Hepatic stellate cell (primary cell): Measurements from ENCODE around the gene MRPL54.

Experiments
- DNase-seq: peaks from one replicate; pipeline ENCODE4 v3.0.0; 2011; ENCODE audit warnings: low spot score

Gene MRPL54

DNA sequence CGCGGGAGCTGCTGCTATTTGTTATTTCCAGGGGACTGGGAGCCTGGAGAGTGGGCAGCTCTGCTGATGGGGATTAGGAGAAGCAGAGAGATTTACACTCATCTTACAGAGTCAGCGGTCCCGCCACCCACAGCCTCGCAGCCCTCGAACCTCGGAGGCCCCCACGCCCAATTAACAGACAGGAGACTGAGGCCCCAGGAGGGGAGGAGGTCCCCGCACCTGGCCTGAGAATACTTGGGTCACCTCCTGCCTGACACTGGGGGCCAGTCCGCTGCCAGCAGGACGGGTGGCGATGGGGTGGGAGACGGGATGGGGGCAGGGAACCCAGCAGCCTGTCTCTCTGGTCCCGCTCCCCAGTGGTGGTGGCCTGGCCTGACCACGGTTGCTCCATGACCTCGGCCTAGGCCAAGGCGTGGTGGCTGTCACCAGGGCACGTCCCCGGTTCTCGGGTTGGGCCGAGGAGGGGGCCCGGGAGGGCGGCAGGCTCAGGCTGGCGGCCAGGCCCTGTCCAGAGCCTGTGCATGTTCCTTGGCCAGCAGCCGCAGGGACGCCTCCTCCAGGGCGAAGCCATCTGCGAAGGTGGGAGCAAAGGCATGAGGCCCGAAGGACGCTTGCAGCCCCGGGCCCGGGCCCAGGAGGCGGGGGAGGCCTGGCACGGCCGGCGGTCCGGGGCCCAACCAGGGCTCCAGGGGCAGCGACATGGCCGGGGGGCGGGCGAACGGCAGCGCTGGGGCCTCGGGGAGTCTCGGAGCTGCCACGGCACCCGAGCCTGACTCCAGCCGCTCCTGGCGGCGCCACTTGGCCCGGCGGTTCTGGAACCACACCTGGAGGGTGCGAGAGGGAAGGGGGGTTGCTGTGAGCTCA lies 7.9 kb downstream of the MRPL54 start:
- no peak for DNase-seq

DNA sequence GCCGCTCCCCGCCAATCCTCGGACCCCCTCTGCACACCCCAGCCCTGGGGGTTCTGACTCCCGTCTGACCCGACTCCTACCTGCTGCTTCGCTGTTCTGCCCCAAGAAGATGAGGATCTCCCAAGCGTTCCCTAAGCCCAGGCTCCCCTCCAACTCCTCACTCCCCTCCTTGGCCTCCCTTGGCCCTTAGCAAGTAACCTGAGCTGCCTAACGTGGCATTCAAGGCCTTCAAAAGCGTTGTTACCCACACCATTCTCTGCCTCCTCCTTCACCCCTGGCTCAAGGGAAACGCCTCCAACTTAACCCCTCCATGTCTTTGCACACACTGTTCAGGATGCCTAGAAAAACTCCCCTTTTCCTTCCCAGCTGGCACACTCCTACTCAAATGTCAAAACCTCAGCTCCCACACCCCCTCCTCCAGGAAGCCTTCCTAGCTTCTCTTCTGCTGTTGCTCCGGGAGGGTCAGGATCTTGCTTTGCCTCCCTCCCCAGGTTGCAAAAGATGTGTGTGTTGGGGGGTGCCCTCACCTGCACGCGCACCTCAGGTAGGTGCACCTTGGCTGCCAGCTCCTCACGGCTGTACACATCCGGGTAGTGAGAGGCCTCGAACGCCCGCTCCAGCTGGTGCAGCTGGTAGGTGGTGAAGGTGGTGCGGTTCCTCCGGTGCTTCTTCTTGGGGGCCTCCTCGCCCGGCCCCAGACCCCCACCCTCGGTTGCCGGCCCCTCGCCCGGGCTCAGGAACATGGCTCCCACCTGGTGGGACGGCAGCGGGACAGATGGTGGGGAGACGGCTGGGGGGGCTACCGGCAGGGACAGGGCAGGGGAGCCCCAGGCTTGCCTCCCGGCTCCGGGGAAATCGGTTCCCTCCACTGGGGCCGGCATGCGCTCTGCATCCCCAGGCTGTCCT lies 8.8 kb downstream of the MRPL54 start:
- no peak for DNase-seq

DNA sequence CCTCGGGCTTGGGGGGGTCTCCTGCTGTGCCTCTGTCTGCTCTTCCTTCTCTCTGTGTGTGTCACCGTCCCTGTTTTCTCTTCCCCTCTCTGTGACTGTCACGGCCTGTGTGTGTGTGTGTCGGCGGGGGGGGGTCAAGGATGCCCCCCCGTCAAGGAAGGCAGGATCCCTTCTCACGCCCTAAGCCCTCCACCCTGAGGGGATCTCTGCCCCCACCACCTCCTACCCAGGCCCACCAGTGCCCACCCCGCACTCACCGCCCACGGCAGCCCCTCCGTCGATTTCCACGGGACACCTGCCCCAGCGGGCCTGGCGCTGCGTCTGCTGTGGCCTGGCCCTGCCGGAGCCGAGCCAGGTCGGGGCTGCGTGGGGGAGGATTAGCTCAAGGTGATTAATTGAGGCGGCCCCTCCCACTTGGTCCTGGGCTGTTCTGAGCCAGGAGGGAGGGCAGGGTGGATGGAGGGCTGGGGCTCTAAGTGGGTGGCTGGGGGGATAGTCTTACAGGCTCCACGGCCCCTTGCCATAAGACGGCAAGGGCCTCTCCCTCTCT lies 9.5 kb downstream of the MRPL54 start, which contains the start of gene RAX2:
TSS of gene RAX2 (minus strand) at position 323 of the 550 bp plus-strand sequence. CDS start 486 bp downstream, outside the sequence.
- no peak for DNase-seq

DNA sequence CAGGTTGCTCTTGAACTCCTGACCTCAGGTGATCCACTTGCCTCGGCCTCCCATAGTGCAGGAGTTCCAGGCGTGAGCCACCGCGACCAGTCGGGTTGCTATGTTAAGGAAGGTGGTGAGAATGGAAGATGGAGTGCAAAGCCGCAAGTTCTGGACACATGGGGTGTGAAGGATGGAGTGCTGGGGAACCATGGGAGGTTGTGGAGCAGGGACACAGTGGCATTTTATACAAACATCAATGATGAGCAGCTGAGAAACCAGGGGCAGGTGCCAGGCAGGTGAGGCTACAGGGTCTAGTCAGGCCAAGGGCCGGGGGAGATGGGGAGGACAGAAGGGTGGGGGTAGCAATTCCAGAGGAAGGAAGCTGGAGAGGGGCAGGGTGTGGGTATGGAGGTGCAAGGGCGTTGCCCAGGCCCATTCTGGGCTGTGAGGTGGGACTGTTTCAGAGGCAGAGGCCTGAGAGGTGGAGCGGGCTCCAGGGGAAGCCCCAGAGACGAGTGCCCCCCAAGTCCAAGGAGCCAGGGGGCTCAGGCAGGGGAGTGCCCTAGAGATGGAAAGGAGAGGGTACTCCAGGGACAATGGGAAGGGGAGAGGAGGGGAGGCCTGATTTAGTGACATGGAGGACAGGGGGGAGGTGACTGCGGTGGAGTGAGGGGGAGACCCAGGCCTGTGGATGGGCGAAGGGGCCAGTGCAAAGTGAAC lies 11.5 kb downstream of the MRPL54 start:
- no peak for DNase-seq

DNA sequence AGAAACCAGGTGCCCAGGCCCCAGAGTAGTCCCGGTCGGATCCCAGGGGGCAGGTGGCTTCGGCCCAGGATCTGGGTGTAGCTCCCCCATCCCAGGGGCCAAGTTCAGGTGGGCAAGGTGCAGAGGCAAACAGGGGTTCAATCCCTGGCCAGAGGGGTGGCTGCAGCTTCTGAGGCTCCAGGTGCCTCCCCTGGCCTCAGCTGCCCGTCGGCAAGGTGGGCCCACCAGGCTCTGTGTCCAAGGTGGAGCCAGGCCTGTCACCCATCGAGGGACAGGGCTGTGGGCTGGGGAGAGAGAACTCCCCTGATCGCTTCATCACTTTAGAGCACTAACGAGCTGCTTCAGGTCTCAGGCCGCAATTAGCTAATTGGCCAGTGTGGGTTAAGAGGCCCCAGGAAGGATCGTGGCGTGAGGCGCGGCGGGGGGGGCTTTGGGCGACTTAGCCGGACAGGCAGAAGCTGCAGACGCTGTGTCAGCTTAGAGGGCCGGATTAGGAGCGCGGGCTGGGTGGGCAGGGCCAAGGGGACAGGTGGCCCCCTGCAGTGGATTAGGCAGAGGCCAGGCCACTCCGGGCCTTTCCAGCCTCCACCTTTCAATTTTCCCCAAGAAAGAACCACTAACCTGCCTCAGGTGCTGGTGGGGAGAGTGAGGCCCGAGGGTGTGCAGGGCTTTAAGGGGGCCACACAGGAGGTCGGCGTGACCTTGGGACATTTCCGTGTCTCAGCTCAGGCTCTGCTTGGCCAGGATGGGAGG lies 12.3 kb downstream of the MRPL54 start:
- no peak for DNase-seq

DNA sequence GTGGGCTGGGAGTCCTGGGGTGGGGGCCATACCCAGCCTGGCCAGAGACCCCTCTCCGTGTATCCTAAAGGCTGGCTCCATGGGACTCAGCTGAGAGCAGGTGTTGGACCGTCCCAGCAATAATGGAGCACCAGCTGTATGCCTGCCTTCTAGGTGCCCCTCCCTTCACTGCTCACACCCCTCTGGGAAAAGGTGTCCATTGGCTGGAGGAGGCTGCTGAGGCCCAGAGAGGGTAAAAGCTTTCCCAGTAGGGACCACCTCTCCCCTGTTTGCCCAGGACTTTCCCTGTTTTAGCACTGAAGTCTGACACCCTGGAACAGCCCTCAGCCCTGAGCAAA lies 12.9 kb downstream of the MRPL54 start:
- DNase-seq: no peak

DNA sequence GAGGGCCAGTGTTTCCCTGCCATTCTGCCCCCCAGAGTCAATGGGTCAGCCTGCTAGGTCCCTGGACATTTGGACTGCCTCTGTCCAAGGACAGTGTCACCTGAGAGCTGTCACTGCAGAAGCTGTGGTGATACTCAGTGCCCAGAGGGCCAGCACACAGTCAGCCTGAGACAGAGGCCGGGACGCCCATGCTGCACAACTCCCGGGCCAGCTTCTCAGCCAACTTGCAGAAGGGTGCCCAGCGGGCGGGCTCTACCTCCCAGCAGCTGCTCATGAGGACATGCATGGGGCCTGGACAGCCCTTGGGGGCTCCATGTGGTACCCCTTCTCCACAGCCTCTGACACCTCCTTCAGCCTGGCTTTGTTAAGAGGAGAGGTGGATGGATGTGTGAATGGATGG lies 13.3 kb downstream of the MRPL54 start:
- DNase-seq: no peak

DNA sequence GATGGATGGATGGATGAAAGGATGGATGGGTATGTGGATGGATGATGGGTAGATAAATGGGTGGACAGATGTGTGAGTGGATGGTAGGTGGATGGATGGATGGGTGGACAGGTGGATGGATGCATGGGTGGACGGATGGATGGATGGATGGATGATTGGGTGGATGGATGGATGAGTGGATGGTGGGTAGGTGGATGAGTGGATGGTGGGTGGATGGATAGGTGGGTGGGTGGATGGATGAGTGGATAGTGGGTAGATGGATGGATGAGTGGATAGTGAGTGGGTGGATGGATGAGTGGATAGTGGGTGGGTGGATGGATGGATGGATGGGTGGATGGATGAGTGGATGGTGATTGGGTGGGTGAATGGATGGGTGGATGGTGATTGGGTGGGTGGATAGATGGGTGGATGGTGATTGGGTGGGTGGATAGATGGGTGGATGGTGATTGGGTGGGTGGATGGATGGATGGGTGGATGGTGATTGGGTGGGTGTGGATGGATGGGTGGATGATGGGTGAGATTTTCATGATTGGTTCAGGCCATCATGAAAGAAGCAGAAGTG lies 14.1 kb downstream of the MRPL54 start:
- DNase-seq: no peak

DNA sequence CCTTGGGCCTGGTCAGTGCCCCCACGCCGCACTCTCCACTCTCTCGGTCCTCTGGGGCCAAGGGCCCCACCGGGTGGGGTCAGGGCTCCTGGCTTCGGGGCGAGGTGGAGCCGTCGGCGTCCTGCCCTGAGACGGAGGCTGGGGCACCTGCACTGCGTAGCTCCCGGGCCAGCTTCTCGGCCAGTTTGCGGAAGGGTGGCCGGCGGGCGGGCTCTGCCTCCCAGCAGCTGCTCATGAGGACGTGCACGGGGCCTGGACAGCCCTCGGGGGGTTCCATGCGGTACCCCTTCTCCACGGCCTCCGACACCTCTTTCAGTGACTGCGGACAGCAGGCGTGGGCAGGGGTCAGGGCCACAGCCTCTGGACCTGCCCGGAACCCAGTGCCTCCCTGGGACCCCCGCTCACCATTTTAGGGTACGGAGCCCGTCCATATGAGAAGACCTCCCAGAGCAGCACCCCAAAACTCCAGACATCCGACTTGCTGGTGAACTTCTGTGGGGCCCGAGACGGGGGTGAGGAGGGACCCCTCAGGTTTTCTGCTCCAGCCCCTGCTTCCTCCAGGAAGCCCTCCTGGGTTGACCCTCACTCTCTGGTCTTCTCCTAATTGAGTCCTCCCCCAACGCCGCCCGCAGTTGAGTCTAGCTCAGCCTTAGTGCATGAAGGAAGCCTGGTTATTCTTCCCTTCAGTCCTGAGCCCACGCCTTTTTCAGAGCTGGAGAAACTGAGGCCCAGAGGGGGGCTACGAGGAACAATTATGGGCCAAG lies 15.8 kb downstream of the MRPL54 start:
- no peak for DNase-seq

DNA sequence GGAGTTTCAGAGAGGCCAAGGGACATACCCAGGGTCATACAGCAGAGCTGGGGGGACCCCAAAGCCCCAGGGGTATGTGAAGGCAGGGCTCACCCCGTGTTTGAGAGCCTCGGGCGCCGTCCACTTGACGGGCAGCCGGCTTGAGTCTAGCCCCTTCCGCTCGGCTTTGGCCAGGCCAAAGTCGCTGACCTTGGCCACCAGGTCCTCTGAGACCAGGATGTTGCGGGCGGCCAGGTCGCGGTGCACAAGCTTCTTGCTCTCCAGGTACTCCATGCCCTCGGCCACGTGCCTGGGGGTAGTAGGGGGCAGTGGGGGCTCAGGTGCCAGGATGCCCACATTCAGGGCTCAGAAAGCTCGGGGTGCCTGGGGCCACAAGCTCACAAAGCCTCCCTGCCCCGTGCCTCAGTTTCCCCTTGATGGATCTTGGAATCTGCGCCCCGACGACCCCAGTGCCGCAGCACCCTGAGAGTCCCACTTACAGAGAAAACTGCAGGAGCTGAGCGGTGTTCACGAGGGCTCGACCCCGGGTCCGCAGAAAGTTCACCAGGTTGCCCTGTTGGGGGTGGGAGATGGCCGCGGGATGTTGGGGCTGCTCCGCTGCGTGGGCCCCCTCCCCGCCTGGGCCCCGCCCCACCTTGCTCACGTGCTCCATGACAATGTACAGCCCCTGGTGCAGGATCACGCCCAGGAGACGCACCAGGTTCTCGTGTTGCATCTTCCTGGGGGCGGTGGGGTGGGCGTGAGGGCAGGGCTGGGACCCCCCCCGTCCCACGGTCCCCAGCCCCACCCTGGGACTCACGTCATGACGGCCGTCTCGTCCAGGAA lies 16.6 kb downstream of the MRPL54 start:
- no peak for DNase-seq

DNA sequence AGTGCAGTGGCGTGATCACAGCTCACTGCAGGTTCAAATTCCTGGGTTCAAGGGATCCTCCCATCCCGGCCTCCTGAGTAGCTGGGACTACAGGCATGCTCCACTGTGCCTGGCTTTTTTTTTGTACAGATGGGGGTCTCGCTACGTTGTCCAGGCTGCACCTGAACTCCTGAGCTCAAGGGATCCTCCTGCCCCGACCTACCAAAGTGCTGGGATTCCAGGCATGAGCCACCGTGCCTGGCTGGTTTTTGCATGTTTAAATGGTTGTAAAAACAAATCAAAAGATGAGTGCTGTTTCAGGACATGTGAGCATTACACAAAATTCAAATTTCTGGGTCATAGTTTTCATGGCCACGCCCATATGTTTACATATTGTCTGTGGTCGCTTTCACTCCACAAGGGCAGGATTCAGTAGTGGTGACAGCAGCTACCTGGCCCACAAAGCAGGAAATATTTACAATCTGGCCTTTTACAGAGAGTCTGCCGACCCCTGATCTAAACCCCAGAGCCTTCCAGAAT lies 18.4 kb downstream of the MRPL54 start:
- DNase-seq: no peak

DNA sequence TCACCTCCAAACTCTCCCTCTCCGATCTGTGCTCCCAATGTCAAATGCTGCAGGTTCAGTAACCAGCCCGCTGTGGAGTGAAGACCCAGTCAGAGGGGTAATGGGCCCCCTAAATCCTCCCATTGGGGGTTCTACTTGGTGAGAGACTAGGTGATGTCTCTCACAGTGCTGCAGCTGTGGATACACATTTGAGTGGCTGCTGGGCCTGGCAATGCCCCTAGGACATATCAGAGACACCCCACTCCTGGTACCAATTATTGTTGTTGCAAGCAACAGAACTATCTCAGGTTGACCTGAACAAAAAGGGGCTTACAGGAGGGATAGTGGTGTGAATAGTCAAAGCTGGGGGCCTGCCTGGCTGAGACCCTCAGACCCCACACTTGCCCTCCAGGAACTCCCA lies 19.1 kb downstream of the MRPL54 start:
- DNase-seq: no peak

DNA sequence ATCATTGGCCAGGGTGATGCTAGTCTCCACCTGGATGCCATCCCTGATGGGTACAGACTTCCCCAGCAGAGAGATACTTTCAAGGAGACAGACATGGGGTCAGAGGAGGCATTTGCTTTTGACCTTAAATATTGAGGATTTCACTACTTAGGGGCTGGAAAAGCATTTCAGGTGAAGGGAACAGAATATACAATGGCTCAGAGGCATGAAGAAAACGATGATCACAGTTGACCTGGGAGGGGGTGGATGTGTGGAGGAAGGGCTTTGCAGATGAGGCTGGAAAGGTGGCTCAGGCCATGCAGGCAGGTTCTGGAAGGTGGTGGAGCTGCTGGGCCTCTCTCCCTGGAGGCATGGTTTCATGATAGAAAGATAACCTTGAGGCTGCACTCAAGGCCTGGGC lies 19.8 kb downstream of the MRPL54 start:
- no peak for DNase-seq

DNA sequence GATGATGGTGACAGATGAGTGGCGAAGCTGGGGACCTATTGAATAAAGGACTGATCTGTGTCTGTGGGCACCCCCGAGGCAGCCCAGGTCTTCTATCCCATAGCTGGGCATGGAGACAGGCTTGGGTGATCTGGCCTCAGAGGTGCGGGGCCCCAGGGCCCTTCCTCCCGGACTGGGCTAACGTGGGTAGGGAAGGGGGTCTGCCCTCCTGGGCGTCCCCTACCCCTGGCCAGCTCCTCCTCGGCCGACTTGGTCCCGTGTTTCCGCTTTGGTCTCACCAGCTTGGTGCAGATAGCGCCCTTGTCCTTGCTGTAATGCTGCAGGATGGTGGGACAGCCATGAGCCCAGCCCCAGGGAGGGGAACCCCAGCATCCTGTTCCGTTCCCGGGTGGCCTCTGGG lies 20.4 kb downstream of the MRPL54 start:
- no peak for DNase-seq

DNA sequence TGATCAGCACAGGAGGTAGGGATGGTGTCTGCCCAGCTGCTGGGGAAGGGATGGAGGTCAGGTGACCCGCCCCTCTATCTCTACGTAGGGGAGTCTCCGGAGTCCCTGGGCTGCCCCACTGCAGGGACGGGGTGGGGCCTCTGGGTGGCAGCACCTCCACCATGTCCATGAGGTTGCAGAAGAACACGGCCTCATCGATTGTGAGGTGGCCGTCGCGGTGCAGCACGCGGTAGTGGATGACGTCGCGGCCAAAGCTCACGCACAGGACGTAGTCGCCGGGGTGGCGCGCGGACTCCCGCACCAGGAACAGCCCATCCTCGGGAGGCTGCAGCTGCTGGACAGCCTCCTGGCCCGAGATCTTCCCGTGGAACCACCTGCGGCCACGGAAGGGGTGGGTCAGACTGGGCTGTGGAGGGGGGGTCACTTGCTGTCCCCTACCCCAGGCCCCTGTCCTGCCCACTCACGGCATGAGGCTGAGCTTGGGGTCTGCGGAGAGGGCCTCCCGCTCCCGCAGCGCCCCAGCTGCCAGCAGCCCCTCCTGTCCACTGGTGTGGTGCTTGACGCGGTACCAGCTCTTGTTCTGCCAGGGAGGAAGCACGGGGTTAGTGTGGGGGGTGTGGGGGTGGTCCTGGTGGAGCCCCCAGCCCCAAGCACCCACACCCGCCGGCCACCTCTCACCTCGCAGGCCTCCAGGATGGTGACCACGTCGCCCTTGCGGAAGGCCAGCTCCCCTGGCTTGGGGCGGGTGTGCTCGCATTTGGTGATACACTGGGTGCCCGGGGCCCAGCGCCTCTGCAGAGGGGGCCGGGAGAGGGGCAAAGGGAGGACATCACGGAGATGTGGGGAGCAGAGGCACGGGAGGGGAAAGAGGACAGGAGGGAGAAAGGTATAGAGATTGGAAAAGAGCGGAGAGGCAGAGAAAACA lies 21.4 kb downstream of the MRPL54 start:
- DNase-seq: no peak

DNA sequence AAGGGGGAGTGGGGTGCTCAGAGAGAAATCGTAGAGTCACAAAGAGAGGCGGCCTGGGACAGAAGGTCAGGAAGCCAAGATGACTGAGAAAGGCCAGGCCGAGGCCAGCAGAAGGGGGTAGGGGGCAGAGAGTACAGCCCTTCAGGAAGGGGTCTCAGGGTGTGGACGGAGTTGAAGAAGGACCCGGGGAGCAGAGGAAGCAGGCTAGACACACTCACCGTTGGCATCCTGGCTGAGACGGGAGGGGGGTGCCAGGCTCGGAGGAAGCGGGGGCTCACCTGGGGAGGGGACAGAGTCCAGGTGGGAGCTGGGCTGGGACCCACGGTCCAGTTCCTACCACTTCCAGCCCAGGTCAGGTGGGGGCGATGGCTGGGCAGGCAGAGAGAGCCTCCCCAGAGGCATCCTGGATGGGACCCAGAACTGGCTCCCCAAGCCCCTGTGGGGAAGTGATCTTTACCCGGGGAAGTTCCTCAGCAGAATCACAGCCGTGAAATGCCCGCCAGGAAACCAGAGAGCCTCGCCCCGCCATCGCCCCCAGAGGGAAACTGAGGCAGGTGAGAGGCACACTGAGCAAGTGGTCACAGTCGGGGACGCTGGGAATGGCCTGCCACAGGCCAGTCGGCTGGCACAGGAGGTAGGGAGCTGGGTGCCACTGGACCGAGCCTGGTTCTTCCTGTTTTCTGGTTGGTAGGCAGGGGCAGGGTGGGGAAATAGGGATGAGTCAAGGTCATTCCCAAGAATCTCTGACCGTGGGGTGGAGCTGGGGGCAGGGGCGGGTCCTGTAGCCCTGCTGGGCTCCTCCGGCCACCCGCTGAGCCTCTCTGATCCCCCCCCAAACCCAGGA lies 22.3 kb downstream of the MRPL54 start:
- no peak for DNase-seq

DNA sequence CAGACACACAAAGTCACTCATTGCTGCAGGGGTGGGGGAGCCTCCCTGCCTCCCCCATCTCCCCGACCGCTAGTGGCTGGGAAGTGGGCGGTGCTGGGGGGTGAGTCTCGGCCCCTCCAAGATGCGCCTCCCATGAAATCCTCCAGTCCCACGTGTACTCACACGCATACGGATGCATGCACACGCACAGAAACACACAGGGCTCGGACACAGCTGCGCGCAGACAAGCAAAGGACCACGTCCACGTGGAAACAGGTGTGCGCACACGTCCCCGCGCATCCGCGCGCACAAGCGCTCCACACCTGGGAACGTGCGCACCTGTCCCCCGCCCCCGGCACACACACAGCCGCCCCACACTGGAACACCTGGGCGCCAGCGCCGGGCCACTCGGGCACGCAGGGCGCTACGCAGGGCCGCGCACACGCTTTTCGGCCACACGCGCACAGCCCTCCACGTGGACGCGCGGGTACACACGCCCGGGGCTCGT lies 23.0 kb downstream of the MRPL54 start:
- no peak for DNase-seq
